ENCODE results near the gene STIM1.

GRCh38 chr11:4086575-4087353 lies 231.3 kb downstream of the STIM1 start:
- TF ChIP-seq CTCF (IDR thresholded peaks at IDR 0.05; ENCODE audit: borderline replicate concordance, extremely low read depth, low read length, poor library complexity, severe bottlenecking) = no peak
- TF ChIP-seq EZH2 (IDR thresholded peaks at IDR 0.05; ENCODE audit: borderline replicate concordance, low read depth, low read length, severe bottlenecking) = no peak

Data from DND-41 (cell line).